Vagina (tissue), 2 donors: ENCODE results near the gene CTH.

Experiments
- POLR2AphosphoS5 ChIP-seq, 2 donors: sonication (generic); formaldehyde crosslinking; IDR thresholded peaks; one replicate each; pipeline ENCODE4 v1.9.0; 2017; ENCODE audit warnings: antibody characterized with exemption in 2 of 2, mild to moderate bottlenecking in 2 of 2, low read depth in 1 of 2; ENCODE audit not compliant: insufficient read depth in 1 of 2
- TF ChIP-seq, protein P1 (sequence below), 3 experiments: fragments of 450-650 bp in 2 of 3; fragments of 200-600 bp in 1 of 3; sonication (generic) in 1 of 3; IDR thresholded peaks; one replicate each; pipeline ENCODE4 v1.5.1; 2017 to 2019; ENCODE audit warnings: antibody characterized with exemption in 3 of 3, mild to moderate bottlenecking in 2 of 3, moderate library complexity in 2 of 3

DNA sequence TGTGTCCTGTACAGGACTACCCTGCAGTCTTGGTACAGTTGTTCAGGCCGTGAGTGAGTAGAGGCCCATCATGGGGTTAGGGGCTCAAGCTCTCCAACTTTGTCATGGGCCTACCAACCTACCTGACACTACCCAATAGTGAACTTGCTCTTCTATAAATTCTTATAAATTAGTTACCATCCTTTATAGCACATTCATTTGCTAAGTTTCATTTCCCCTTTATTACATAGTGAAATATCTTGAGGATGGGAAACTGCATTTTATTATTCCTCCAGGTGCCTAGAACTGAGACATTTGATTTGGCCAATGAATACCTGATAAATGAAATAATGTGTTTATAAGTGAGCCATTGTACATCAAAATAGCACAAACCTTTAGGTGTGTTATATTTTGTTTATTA, 9.1 kb upstream of the CTH start:
- TF ChIP-seq, protein P1, sequence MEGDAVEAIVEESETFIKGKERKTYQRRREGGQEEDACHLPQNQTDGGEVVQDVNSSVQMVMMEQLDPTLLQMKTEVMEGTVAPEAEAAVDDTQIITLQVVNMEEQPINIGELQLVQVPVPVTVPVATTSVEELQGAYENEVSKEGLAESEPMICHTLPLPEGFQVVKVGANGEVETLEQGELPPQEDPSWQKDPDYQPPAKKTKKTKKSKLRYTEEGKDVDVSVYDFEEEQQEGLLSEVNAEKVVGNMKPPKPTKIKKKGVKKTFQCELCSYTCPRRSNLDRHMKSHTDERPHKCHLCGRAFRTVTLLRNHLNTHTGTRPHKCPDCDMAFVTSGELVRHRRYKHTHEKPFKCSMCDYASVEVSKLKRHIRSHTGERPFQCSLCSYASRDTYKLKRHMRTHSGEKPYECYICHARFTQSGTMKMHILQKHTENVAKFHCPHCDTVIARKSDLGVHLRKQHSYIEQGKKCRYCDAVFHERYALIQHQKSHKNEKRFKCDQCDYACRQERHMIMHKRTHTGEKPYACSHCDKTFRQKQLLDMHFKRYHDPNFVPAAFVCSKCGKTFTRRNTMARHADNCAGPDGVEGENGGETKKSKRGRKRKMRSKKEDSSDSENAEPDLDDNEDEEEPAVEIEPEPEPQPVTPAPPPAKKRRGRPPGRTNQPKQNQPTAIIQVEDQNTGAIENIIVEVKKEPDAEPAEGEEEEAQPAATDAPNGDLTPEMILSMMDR (IDR thresholded peaks at IDR 0.05), result no peak
- no peak for TF ChIP-seq POLR2AphosphoS5 (IDR thresholded peaks at IDR 0.05; ENCODE audit: insufficient read depth in 1 of 2, low read depth in 1 of 2)
